K562 (cell line): Measurements from ENCODE around the gene GSTA4.

ENCODE experiments used
- EP300 ChIP-seq: IDR thresholded peaks from 2 replicates; pipeline ENCODE4 v1.6.1; 2012; ENCODE audit warnings: low read length, improper control_type of control experiment
- GMEB1 ChIP-seq: fragments of 250-450 bp; sonication (Bioruptor Pico); IDR thresholded peaks from 2 replicates; pipeline ENCODE4 v1.4.0; 2020; ENCODE audit warnings: mild to moderate bottlenecking
- SRF ChIP-seq, 2 experiments: fragments of 250-450, 450-650 bp in 1 of 2; sonication (Bioruptor Pico) in 1 of 2; sonication (generic) in 1 of 2; formaldehyde crosslinking; IDR thresholded peaks; 2 replicates each; pipeline versions ENCODE4 v1.5.0 to v1.5.1; 2020 to 2022; ENCODE audit warnings: mild to moderate bottlenecking in 1 of 2, missing genetic modification reagents in 1 of 2
- ZNF121 ChIP-seq: sonication (generic); formaldehyde crosslinking; conservative IDR thresholded peaks from 2 replicates; pipeline ENCODE4 v1.8.0; 2022; ENCODE audit warnings: missing genetic modification reagents
- ZNF274 ChIP-seq: IDR thresholded peaks from 2 replicates; pipeline ENCODE4 v1.6.1; 2011; ENCODE audit warnings: low read depth, mild to moderate bottlenecking, low read length, moderate library complexity, borderline replicate concordance

GRCh38 chr6:53044071-53044470 is 49.0 kb upstream of the GSTA4 start:
- TF ChIP-seq ZNF121 (no peak), SRF (CRISPR knock-in tag; IDR thresholded peaks at IDR 0.05) (no peak), ZNF274 (no peak), GMEB1 (CRISPR knock-in tag) (no peak), EP300 (no peak)
